GM18867 (cell line): ENCODE data around the gene GDF11.

ENCODE experiments used
- ATAC-seq: cut with Tn5 transposase; IDR thresholded peaks from one replicate; pipeline ENCODE4 v1.9.1; 2021; ENCODE audit warnings: mild to moderate bottlenecking, moderate library complexity; ENCODE audit not compliant: unreplicated experiment

Gene GDF11

GRCh38 chr12:55722948-55723347 is 20.0 kb upstream of the GDF11 start:
- ATAC-seq: no peak

- ATAC-seq: no peak
These were observed 19.3 kb upstream of the GDF11 start for GRCh38 chr12:55723516-55724225.

GRCh38 chr12:55724226-55724939 is 18.5 kb upstream of the GDF11 start:
- ATAC-seq: peak; percentile 31

- ATAC-seq: no peak
These were observed 18.0 kb upstream of the GDF11 start for GRCh38 chr12:55724940-55725309.

GRCh38 chr12:55725556-55725955 is 17.4 kb upstream of the GDF11 start:
- ATAC-seq: no peak

- no peak for ATAC-seq
These were observed 16.0 kb upstream of the GDF11 start for GRCh38 chr12:55726971-55727370.

- ATAC-seq: no peak
These were observed 15.2 kb upstream of the GDF11 start for GRCh38 chr12:55727643-55728185.

- ATAC-seq: peak; percentile 22
These were observed 14.6 kb upstream of the GDF11 start for GRCh38 chr12:55728186-55728938.

GRCh38 chr12:55728939-55729818 is 13.7 kb upstream of the GDF11 start, which contains the start of gene CD63:
Gene CD63 (minus strand): TSS chr12:55729009. CDS start chr12:55728341, 668 bp downstream.
- peak; percentile 73 for ATAC-seq

- ATAC-seq: peak; percentile 30
These were observed 12.8 kb upstream of the GDF11 start for GRCh38 chr12:55729819-55730818.

- no peak for ATAC-seq
These were observed 10.6 kb upstream of the GDF11 start for GRCh38 chr12:55732288-55732687.

GRCh38 chr12:55733021-55733555 is 9.8 kb upstream of the GDF11 start:
- no peak for ATAC-seq

- ATAC-seq: no peak
These were observed 9.1 kb upstream of the GDF11 start for GRCh38 chr12:55733858-55734257.

GRCh38 chr12:55734595-55734994 is 8.3 kb upstream of the GDF11 start:
- ATAC-seq: no peak

- no peak for ATAC-seq
These were observed 6.8 kb upstream of the GDF11 start for GRCh38 chr12:55736076-55736475.

- ATAC-seq: peak; percentile 39
These were observed 5.9 kb upstream of the GDF11 start for GRCh38 chr12:55736780-55737580.

GRCh38 chr12:55737581-55738122 is 5.3 kb upstream of the GDF11 start:
- no peak for ATAC-seq
